Prostate gland (tissue), 2 donors: Measurements from ENCODE around the gene LDB2. TPM values are rescaled to one million over a fixed set of nuclear protein-coding genes. Genes with fewer than 3 reads are reported as not detected.

Source experiments
- DNase-seq: peaks from one replicate; pipeline ENCODE4 v3.0.0-alpha.2; 2019; ENCODE audit warnings: low spot score
- H3K27ac ChIP-seq, 2 donors: fragments of 200-600 bp; sonication (generic); 2 replicates each; pipeline ENCODE4 v1.5.1; 2017 to 2019
- H3K27me3 ChIP-seq: fragments of 200-600 bp; sonication (generic); replicated peaks from 2 replicates; pipeline ENCODE4 v1.5.1; 2019; ENCODE audit not compliant: insufficient read depth
- H3K36me3 ChIP-seq, 2 donors: fragments of 200-600 bp; sonication (generic); 1 replicate in 1 of 2; 2 replicates in 1 of 2; pipeline versions ENCODE4 v1.5.1 to v1.8.1; 2017 to 2019
- H3K4me1 ChIP-seq: fragments of 200-600 bp; sonication (generic); replicated peaks from 2 replicates; pipeline ENCODE4 v1.5.1; 2019
- H3K4me3 ChIP-seq, 2 donors: fragments of 200-600 bp; sonication (generic); 2 replicates each; pipeline ENCODE4 v1.5.1; 2017 to 2019
- H3K9me3 ChIP-seq: fragments of 200-600 bp; sonication (generic); 2 replicates; pipeline ENCODE4 v1.5.1; 2017
- CTCF ChIP-seq, 4 experiments: fragments of 200-600 bp in 2 of 4; fragments of 450-650 bp in 2 of 4; sonication (generic) in 2 of 4; IDR thresholded peaks; 1 replicate in 3 of 4; 2 replicates in 1 of 4; pipeline ENCODE4 v1.5.1; 2016 to 2019; ENCODE audit warnings: antibody characterized with exemption in 4 of 4, mild to moderate bottlenecking in 2 of 4, moderate library complexity in 2 of 4
- POLR2A ChIP-seq: fragments of 450-650 bp; IDR thresholded peaks from one replicate; pipeline ENCODE4 v1.6.1; 2016; ENCODE audit warnings: antibody characterized with exemption, mild to moderate bottlenecking
- POLR2AphosphoS5 ChIP-seq: sonication (generic); formaldehyde crosslinking; IDR thresholded peaks from one replicate; pipeline ENCODE4 v1.6.1; 2017; ENCODE audit warnings: antibody characterized with exemption
- WGBS: methylation state at CpG from one replicate; pipeline ENCODE4 v1.1.5; 2018; 5-methylcytosine and 5-hydroxymethylcytosine counted together
- intact Hi-C: fragments of 100-400 bp; cut with DNase I; formaldehyde crosslinking; loops from one replicate; pipeline ENCODE4 v1.14.2; 2022
- total RNA-seq, 2 donors: library from RNA; depleted of rRNA; stranded (reverse); fragments of >200 nt; gene quantifications; one replicate each; pipeline ENCODE4 v1.1.0, GENCODE V29; 2016

Gene LDB2
- total RNA-seq, 2 donors from 2014 or later = 6.0 to 37.7 TPM

- Histone ChIP-seq H3K4me1 (no peaks in the 10 kb centered on the region), H3K9me3 (no peaks in the 10 kb centered on the region), H3K27ac (no peak overlapping the region), H3K4me3 (no peak overlapping the region), H3K27me3 (no peaks in the 10 kb centered on the region), H3K36me3 (no peaks in the 10 kb centered on the region)
- no peak for DNase-seq
- WGBS = 89% methylated on average over 3 of the region's 3 CpGs
- TF ChIP-seq POLR2AphosphoS5 (no peak), POLR2A (no peak)
- intact Hi-C loops = no loop called here
Measured at GRCh38 chr4:16496501-16496900, 401.9 kb downstream of the LDB2 start.

DNA sequence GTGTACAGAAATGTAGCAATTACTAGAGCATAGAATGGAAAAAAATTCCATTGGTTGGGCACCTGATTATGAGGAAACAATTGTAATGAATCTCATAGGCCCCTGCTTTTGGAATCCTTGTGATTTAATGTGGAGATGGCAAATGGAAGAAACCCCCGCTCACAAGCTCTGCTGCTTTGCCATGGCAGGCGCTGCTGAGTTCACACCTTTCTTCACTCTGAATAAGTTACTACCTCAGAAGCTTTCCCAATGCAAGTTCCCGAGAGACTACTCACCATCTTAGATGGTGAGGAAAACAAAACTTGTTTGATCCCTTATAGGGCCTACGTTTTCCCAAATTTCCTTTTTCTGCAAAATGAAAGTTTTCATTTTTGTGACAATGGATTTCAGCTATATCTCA lies 405.6 kb downstream of the LDB2 start:
- Histone ChIP-seq H3K36me3 (no peaks in the 10 kb centered on the region), H3K27me3 (no peaks in the 10 kb centered on the region), H3K9me3 (no peaks in the 10 kb centered on the region), H3K4me3 (no peak overlapping the region), H3K4me1 (no peaks in the 10 kb centered on the region), H3K27ac (no peak overlapping the region)
- intact Hi-C loops = no loop called here
- TF ChIP-seq CTCF (IDR thresholded peaks at IDR 0.05) = no peak
- no peak for TF ChIP-seq POLR2A
- no peak for TF ChIP-seq POLR2AphosphoS5
- 81% methylated on average over 4 of the region's 4 CpGs for WGBS
- no peak for DNase-seq

GRCh38 chr4:16489226-16489625 lies 409.2 kb downstream of the LDB2 start:
- TF ChIP-seq POLR2A = no peak
- TF ChIP-seq POLR2AphosphoS5 = no peak
- no peak for TF ChIP-seq CTCF (IDR thresholded peaks at IDR 0.05)
- WGBS = 33% methylated on average over 3 of the region's 3 CpGs
- Histone ChIP-seq H3K9me3 (no peaks in the 10 kb centered on the region), H3K4me3 (no peak overlapping the region), H3K27me3 (no peaks in the 10 kb centered on the region), H3K36me3 (no peaks in the 10 kb centered on the region), H3K4me1 (no peaks in the 10 kb centered on the region), H3K27ac (no peak overlapping the region)
- intact Hi-C loops = no loop called here
- no peak for DNase-seq

- Histone ChIP-seq H3K4me3 (no peak overlapping the region), H3K4me1 (no peaks in the 10 kb centered on the region), H3K27me3 (no peaks in the 10 kb centered on the region), H3K36me3 (no peaks in the 10 kb centered on the region), H3K9me3 (no peaks in the 10 kb centered on the region), H3K27ac (no peak overlapping the region)
- DNase-seq = no peak
- WGBS = 86% methylated on average over 1 of the region's 1 CpG
- TF ChIP-seq POLR2AphosphoS5 (no peak), CTCF (IDR thresholded peaks at IDR 0.05) (no peak), POLR2A (no peak)
- intact Hi-C loops = no loop called here
Measured at GRCh38 chr4:16488084-16488483, 410.4 kb downstream of the LDB2 start.

- WGBS = 53% methylated on average over 4 of the region's 4 CpGs
- no peaks in the 10 kb centered on the region for H3K36me3 ChIP-seq
- intact Hi-C loops = no loop called here
- no peak overlapping the region for H3K27ac ChIP-seq
- TF ChIP-seq POLR2AphosphoS5 = no peak
- TF ChIP-seq CTCF (IDR thresholded peaks at IDR 0.05) = no peak
- TF ChIP-seq POLR2A = no peak
- DNase-seq = no peak
- H3K27me3 ChIP-seq = no peaks in the 10 kb centered on the region
- H3K4me3 ChIP-seq = no peak overlapping the region
- H3K4me1 ChIP-seq = no peaks in the 10 kb centered on the region
- H3K9me3 ChIP-seq = no peaks in the 10 kb centered on the region
Measured at GRCh38 chr4:16484711-16485110, 413.7 kb downstream of the LDB2 start.
